ENCODE measurements around the gene PITX1. TPM values are rescaled to one million over a fixed set of nuclear protein-coding genes. Genes with fewer than 3 reads are reported as not detected.

The PITX1 gene
- total and polyA plus RNA-seq, 2 of the 13 experiments (the other 11 are each of a cell fraction or from before 2014, with no cell fraction given) = 11.7 to 20.2 TPM

- TF ChIP-seq, protein P1, sequence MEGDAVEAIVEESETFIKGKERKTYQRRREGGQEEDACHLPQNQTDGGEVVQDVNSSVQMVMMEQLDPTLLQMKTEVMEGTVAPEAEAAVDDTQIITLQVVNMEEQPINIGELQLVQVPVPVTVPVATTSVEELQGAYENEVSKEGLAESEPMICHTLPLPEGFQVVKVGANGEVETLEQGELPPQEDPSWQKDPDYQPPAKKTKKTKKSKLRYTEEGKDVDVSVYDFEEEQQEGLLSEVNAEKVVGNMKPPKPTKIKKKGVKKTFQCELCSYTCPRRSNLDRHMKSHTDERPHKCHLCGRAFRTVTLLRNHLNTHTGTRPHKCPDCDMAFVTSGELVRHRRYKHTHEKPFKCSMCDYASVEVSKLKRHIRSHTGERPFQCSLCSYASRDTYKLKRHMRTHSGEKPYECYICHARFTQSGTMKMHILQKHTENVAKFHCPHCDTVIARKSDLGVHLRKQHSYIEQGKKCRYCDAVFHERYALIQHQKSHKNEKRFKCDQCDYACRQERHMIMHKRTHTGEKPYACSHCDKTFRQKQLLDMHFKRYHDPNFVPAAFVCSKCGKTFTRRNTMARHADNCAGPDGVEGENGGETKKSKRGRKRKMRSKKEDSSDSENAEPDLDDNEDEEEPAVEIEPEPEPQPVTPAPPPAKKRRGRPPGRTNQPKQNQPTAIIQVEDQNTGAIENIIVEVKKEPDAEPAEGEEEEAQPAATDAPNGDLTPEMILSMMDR (CRISPR knock-in tag; IDR thresholded peaks at IDR 0.05) = no peak
- TF ChIP-seq ZNF687 (CRISPR knock-in tag; IDR thresholded peaks at IDR 0.05) (peak; percentile 37; the same call in 1 of the 2 replicates), MED13 (CRISPR knock-in tag; IDR thresholded peaks at IDR 0.05) (no peak), ZNF17 (CRISPR knock-in tag; IDR thresholded peaks at IDR 0.05) (no peak), ZFP62 (CRISPR knock-in tag; IDR thresholded peaks at IDR 0.05) (no peak), JUND (CRISPR knock-in tag; IDR thresholded peaks at IDR 0.05) (no peak), TCF7 (IDR thresholded peaks at IDR 0.05; ENCODE audit: low read depth) (no peak), CENPT (CRISPR knock-in tag; IDR thresholded peaks at IDR 0.05; ENCODE audit: low read depth) (no peak), MAF1 (CRISPR knock-in tag; IDR thresholded peaks at IDR 0.05; ENCODE audit: borderline replicate concordance) (no peak), ZNF784 (CRISPR knock-in tag; IDR thresholded peaks at IDR 0.05; ENCODE audit: borderline replicate concordance) (no peak), ZMYM3 (CRISPR knock-in tag; IDR thresholded peaks at IDR 0.05) (no peak), THRA (CRISPR knock-in tag; IDR thresholded peaks at IDR 0.05; ENCODE audit: borderline replicate concordance) (peak; percentile 83; the same call in 1 of the 2 replicates), PHF21A (CRISPR knock-in tag; IDR thresholded peaks at IDR 0.05) (no peak), RFXAP (CRISPR knock-in tag; IDR thresholded peaks at IDR 0.05; ENCODE audit: borderline replicate concordance) (no peak), TFAP4 (IDR thresholded peaks at IDR 0.05; ENCODE audit: borderline replicate concordance, low read depth) (peak; percentile 56)
- TF ChIP-seq, protein P2, sequence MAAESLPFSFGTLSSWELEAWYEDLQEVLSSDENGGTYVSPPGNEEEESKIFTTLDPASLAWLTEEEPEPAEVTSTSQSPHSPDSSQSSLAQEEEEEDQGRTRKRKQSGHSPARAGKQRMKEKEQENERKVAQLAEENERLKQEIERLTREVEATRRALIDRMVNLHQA (CRISPR knock-in tag; IDR thresholded peaks at IDR 0.05) = no peak
- TF ChIP-seq, protein P3, sequence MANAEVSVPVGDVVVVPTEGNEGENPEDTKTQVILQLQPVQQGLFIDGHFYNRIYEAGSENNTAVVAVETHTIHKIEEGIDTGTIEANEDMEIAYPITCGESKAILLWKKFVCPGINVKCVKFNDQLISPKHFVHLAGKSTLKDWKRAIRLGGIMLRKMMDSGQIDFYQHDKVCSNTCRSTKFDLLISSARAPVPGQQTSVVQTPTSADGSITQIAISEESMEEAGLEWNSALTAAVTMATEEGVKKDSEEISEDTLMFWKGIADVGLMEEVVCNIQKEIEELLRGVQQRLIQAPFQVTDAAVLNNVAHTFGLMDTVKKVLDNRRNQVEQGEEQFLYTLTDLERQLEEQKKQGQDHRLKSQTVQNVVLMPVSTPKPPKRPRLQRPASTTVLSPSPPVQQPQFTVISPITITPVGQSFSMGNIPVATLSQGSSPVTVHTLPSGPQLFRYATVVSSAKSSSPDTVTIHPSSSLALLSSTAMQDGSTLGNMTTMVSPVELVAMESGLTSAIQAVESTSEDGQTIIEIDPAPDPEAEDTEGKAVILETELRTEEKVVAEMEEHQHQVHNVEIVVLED (CRISPR knock-in tag; IDR thresholded peaks at IDR 0.05; ENCODE audit: borderline replicate concordance) = no peak
Measured at GRCh38 chr5:135025730-135026644, 8.0 kb downstream of the PITX1 start (continued).
